Dermis microvascular lymphatic vessel endothelial cell (primary cell): ENCODE results near the gene CD27. TPM values are rescaled to one million over a fixed set of nuclear protein-coding genes. Genes with fewer than 3 reads are reported as not detected.
A peak's percentile ranks its signal among the peaks of the same experiment; 100 is the strongest.

Source experiments
- DNase-seq, 2 donors: peaks; one replicate each; pipeline versions ENCODE4 v3.0.0 to v3.0.0-alpha.2; 2010; ENCODE audit warnings: low read depth in 2 of 2
- total RNA-seq: library from RNA; depleted of rRNA; stranded (reverse); fragments of >200 nt; gene quantifications from 2 replicates; pipeline ENCODE4 v1.2.1, GENCODE V29; 2014

Gene CD27
- total RNA-seq, 1 donor from 2014 or later: not detected

- no peak for DNase-seq
Measured at GRCh38 chr12:6434205-6435140, 10.3 kb upstream of the CD27 start.

- no peak for DNase-seq
Measured at GRCh38 chr12:6435961-6436715, 8.6 kb upstream of the CD27 start.

GRCh38 chr12:6437586-6437985 lies 7.2 kb upstream of the CD27 start:
- no peak for DNase-seq

- DNase-seq: no peak
Measured at GRCh38 chr12:6438345-6438744, 6.4 kb upstream of the CD27 start.

GRCh38 chr12:6440391-6440790 lies 4.4 kb upstream of the CD27 start:
- no peak for DNase-seq

GRCh38 chr12:6442836-6443235 lies 1.9 kb upstream of the CD27 start:
- DNase-seq: no peak

GRCh38 chr12:6443361-6443983 lies 1.3 kb upstream of the CD27 start:
- DNase-seq: no peak

GRCh38 chr12:6444031-6444430 lies 724 bp upstream of the CD27 start:
- no peak for DNase-seq

- no peak for DNase-seq
Measured at GRCh38 chr12:6450091-6450868, 5.5 kb downstream of the CD27 start.

- no peak for DNase-seq
Measured at GRCh38 chr12:6450869-6451347, 6.2 kb downstream of the CD27 start.

- DNase-seq: peak; percentile 92 to 94
Measured at GRCh38 chr12:6451348-6452244, 6.8 kb downstream of the CD27 start, which contains the start of gene TAPBPL. TSS of gene TAPBPL (plus strand) at chr12:6452042. CDS start at chr12:6452249, 207 bp downstream.

- no peak for DNase-seq
Measured at GRCh38 chr12:6452245-6452943, 7.6 kb downstream of the CD27 start.

- peak in 1 of 2 donors; percentile 50 for DNase-seq
Measured at GRCh38 chr12:6452944-6453630, 8.3 kb downstream of the CD27 start.

- no peak for DNase-seq
Measured at GRCh38 chr12:6457220-6457945, 12.6 kb downstream of the CD27 start.

GRCh38 chr12:6458281-6459003 lies 13.7 kb downstream of the CD27 start:
- DNase-seq: no peak

GRCh38 chr12:6459004-6459337 lies 14.2 kb downstream of the CD27 start:
- no peak for DNase-seq

- DNase-seq: no peak
Measured at GRCh38 chr12:6460751-6461371, 16.1 kb downstream of the CD27 start.
